ENCODE data around the gene RFWD3.

GRCh38 chr16:74591876-74592650, 74.6 kb downstream of the RFWD3 start:
- TF ChIP-seq EP300 (IDR thresholded peaks at IDR 0.05) (no peak), POLR2A (IDR thresholded peaks at IDR 0.05) (no peak)
- TF ChIP-seq, protein P1, sequence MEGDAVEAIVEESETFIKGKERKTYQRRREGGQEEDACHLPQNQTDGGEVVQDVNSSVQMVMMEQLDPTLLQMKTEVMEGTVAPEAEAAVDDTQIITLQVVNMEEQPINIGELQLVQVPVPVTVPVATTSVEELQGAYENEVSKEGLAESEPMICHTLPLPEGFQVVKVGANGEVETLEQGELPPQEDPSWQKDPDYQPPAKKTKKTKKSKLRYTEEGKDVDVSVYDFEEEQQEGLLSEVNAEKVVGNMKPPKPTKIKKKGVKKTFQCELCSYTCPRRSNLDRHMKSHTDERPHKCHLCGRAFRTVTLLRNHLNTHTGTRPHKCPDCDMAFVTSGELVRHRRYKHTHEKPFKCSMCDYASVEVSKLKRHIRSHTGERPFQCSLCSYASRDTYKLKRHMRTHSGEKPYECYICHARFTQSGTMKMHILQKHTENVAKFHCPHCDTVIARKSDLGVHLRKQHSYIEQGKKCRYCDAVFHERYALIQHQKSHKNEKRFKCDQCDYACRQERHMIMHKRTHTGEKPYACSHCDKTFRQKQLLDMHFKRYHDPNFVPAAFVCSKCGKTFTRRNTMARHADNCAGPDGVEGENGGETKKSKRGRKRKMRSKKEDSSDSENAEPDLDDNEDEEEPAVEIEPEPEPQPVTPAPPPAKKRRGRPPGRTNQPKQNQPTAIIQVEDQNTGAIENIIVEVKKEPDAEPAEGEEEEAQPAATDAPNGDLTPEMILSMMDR (IDR thresholded peaks at IDR 0.05): no peak

All from stomach (tissue), 4 donors.